Testis (tissue), 2 donors: Measurements from ENCODE around the gene CD79A.

Experiments used
- CTCF ChIP-seq, 3 experiments: fragments of 450-650 bp in 2 of 3; fragments of 200-600 bp in 1 of 3; sonication (generic) in 1 of 3; IDR thresholded peaks; one replicate each; pipeline ENCODE4 v1.5.1; 2016 to 2019; ENCODE audit warnings: antibody characterized with exemption in 3 of 3, mild to moderate bottlenecking in 2 of 3, moderate library complexity in 1 of 3
- POLR2A ChIP-seq: fragments of 450-650 bp; IDR thresholded peaks from one replicate; pipeline ENCODE4 v1.6.1; 2017; ENCODE audit warnings: antibody characterized with exemption, mild to moderate bottlenecking, moderate library complexity

- TF ChIP-seq CTCF (IDR thresholded peaks at IDR 0.05) (no peak), POLR2A (no peak)
Measured at GRCh38 chr19:41844601-41845000, 32.5 kb upstream of the CD79A start, which contains the start of gene LYPD4.
